ENCODE results near the gene TNF. TPM values are rescaled to one million over a fixed set of nuclear protein-coding genes. Genes with fewer than 3 reads are reported as not detected.

The TNF gene
- total RNA-seq, 1 experiment from 2014 or later, result not detected

DNA sequence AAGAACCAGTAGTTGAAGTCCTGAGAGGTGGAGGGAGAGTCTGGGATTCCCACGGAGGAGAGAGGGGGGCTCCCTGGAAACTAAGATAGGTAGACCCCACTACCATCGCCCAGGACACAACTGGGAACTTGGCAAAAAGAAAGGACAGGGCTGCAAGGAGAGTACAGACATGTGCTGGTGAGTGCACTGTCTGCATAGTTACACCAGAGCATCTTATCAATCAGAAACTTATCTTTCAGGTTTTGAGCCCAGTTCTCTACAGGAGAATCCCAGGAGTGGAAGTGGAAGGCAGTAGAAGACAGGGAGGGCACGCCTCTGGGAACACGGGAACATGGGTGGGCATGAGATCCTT, 15.8 kb upstream of the TNF start:
- no peaks in the 10 kb centered on the region for H4K20me1 ChIP-seq (ENCODE audit: control insufficient read depth, insufficient read depth, insufficient read length)
- H4K91ac ChIP-seq (ENCODE audit: insufficient read length, low read depth, low read length), result no peak overlapping the region
- no peak overlapping the region for H3K27ac ChIP-seq (ENCODE audit: insufficient read length, low read depth, low read length)
- H3K18ac ChIP-seq (ENCODE audit: insufficient read length, low read depth, low read length), result no peak overlapping the region
- no peak overlapping the region for H2AFZ ChIP-seq (ENCODE audit: low read length)
- H3K9me3 ChIP-seq (ENCODE audit: control insufficient read depth, low read depth, low read length), result no peaks in the 10 kb centered on the region
- H3K79me2 ChIP-seq (ENCODE audit: insufficient read depth, low read length), result no peaks in the 10 kb centered on the region
- no peak overlapping the region for H4K5ac ChIP-seq (ENCODE audit: insufficient read length, low read depth, low read length)
- H3K79me1 ChIP-seq (ENCODE audit: insufficient read depth, low read depth, low read length, poor library complexity, severe bottlenecking), result no peaks in the 10 kb centered on the region
- no peak overlapping the region for H2BK20ac ChIP-seq (ENCODE audit: low read depth, low read length, poor library complexity, severe bottlenecking)
- H3K23ac ChIP-seq (ENCODE audit: insufficient read length, low read depth, low read length), result no peak overlapping the region
- peak overlapping the region; percentile 4 to 58 (median 40); a peak in 4 of 7 replicates for H3K27ac Mint-ChIP-seq
- no peak for DNase-seq
- no peak overlapping the region for H3T11ph ChIP-seq (ENCODE audit: low read length)
- H3K27me3 ChIP-seq (ENCODE audit: insufficient read depth, low read length), result no peaks in the 10 kb centered on the region
- H2BK12ac ChIP-seq (ENCODE audit: insufficient read length, low read depth, low read length), result no peak overlapping the region
- H3K4me2 ChIP-seq (ENCODE audit: insufficient read depth, insufficient read length, low read length), result no peak overlapping the region
- no peaks in the 10 kb centered on the region for H3K23me2 ChIP-seq (ENCODE audit: insufficient read length, low read depth, low read length, poor library complexity, severe bottlenecking)
- no peaks in the 10 kb centered on the region for H3K27me3 Mint-ChIP-seq (ENCODE audit: low read depth)
- TF ChIP-seq, protein P1, sequence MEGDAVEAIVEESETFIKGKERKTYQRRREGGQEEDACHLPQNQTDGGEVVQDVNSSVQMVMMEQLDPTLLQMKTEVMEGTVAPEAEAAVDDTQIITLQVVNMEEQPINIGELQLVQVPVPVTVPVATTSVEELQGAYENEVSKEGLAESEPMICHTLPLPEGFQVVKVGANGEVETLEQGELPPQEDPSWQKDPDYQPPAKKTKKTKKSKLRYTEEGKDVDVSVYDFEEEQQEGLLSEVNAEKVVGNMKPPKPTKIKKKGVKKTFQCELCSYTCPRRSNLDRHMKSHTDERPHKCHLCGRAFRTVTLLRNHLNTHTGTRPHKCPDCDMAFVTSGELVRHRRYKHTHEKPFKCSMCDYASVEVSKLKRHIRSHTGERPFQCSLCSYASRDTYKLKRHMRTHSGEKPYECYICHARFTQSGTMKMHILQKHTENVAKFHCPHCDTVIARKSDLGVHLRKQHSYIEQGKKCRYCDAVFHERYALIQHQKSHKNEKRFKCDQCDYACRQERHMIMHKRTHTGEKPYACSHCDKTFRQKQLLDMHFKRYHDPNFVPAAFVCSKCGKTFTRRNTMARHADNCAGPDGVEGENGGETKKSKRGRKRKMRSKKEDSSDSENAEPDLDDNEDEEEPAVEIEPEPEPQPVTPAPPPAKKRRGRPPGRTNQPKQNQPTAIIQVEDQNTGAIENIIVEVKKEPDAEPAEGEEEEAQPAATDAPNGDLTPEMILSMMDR (conservative IDR thresholded peaks at IDR 0.05), result no peak
- peaks cover 4% of the 10 kb centered on the region; the same call in 1 of the 2 replicates for H3K4me1 ChIP-seq (ENCODE audit: insufficient read depth, low read length)
- no peak overlapping the region for H3K14ac ChIP-seq (ENCODE audit: insufficient read depth, low read length)
- H3K4me3 Mint-ChIP-seq, result no peak overlapping the region; a peak in 1 of 5 replicates
- no peak overlapping the region for H4K8ac ChIP-seq (replicated peaks; ENCODE audit: insufficient read length, low read depth, low read length)
- H3K4ac ChIP-seq (ENCODE audit: low read depth, low read length), result no peak overlapping the region
- no peak overlapping the region for H3K56ac ChIP-seq (ENCODE audit: insufficient read length, low read depth, low read length)
- no peak overlapping the region for H2BK120ac ChIP-seq (ENCODE audit: low read depth, low read length, poor library complexity, severe bottlenecking)
- H2BK15ac ChIP-seq (ENCODE audit: low read depth, low read length), result no peak overlapping the region
- WGBS (ENCODE audit: extremely low coverage, insufficient read length, low lambda C conversion rate), result no CpG with 5 or more reads among the region's 4 CpGs
- H2BK5ac ChIP-seq (ENCODE audit: insufficient read length, low read length), result no peak overlapping the region
- H3K4me1 Mint-ChIP-seq, result peaks cover 4 to 18% of the 10 kb centered on the region in 2 experiments; a peak in 3 of 4 replicates
- H3K9me3 Mint-ChIP-seq, result no peaks in the 10 kb centered on the region
- H2AK5ac ChIP-seq (ENCODE audit: insufficient read length, low read length), result no peak overlapping the region
- H3K9ac ChIP-seq (ENCODE audit: extremely low read depth, insufficient read length, low read length), result no peak overlapping the region
- H3K36me3 Mint-ChIP-seq (ENCODE audit: insufficient read depth in 1 of 3, low read depth in 3 of 3), result peaks cover 14 to 39% (median 26%) of the 10 kb centered on the region in 3 experiments; a peak in 6 of 7 replicates
